Upper lobe of left lung (tissue), 4 donors: ENCODE measurements around the gene CCNI2.

ENCODE experiments used
- EP300 ChIP-seq, 4 donors: sonication (generic); formaldehyde crosslinking; IDR thresholded peaks; one replicate each; pipeline ENCODE4 v1.5.1; 2017; ENCODE audit warnings: antibody characterized with exemption in 4 of 4, control low read depth in 2 of 4
- POLR2A ChIP-seq, 4 donors: fragments of 450-650 bp; IDR thresholded peaks; one replicate each; pipeline ENCODE4 v1.5.1; 2016 to 2017; ENCODE audit warnings: antibody characterized with exemption in 4 of 4, mild to moderate bottlenecking in 2 of 4
- POLR2AphosphoS5 ChIP-seq, 2 donors: sonication (generic); formaldehyde crosslinking; IDR thresholded peaks; one replicate each; pipeline ENCODE4 v1.5.1; 2017; ENCODE audit warnings: antibody characterized with exemption in 2 of 2
- TF ChIP-seq, protein P1 (sequence below), 6 experiments: fragments of 450-650 bp in 4 of 6; fragments of 200-600 bp in 2 of 6; sonication (generic) in 2 of 6; IDR thresholded peaks; one replicate each; pipeline ENCODE4 v1.5.1; 2016 to 2019; ENCODE audit warnings: antibody characterized with exemption in 6 of 6

DNA sequence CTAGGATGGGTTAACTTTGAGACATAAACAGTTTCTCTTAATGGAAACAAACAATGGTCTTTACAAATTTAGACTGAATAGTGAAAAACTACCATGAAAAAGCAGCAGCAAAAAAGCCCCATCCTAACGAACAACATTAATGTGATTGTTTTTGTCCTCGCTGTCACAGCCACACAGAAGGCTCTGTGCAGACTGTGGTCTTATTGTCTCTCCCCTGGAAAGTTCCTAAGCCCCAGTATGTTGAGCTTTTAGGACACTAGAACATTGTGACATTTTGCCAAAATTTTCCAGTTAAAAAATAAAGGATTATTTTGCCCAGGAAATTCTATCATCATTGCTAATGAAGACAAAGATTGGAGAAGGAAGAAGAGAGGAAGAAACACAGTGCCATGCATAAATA is 53.3 kb downstream of the CCNI2 start:
- TF ChIP-seq, protein P1, sequence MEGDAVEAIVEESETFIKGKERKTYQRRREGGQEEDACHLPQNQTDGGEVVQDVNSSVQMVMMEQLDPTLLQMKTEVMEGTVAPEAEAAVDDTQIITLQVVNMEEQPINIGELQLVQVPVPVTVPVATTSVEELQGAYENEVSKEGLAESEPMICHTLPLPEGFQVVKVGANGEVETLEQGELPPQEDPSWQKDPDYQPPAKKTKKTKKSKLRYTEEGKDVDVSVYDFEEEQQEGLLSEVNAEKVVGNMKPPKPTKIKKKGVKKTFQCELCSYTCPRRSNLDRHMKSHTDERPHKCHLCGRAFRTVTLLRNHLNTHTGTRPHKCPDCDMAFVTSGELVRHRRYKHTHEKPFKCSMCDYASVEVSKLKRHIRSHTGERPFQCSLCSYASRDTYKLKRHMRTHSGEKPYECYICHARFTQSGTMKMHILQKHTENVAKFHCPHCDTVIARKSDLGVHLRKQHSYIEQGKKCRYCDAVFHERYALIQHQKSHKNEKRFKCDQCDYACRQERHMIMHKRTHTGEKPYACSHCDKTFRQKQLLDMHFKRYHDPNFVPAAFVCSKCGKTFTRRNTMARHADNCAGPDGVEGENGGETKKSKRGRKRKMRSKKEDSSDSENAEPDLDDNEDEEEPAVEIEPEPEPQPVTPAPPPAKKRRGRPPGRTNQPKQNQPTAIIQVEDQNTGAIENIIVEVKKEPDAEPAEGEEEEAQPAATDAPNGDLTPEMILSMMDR (IDR thresholded peaks at IDR 0.05): no peak
- TF ChIP-seq EP300 (IDR thresholded peaks at IDR 0.05): no peak
- no peak for TF ChIP-seq POLR2AphosphoS5 (IDR thresholded peaks at IDR 0.05)
- no peak for TF ChIP-seq POLR2A (IDR thresholded peaks at IDR 0.05)
